ENCODE data around the gene SCYGR8.

SCYGR8 gene

GRCh38 chr2:227765788-227766372 is 20.2 kb downstream of the SCYGR8 start:
- Histone ChIP-seq H3K36me3 (ENCODE audit: control insufficient read depth, low read depth, low read length) (no peaks in the 10 kb centered on the region), H3K27ac (ENCODE audit: low read length) (no peak overlapping the region), H3K27me3 (ENCODE audit: control insufficient read depth, insufficient read depth, low read length) (no peaks in the 10 kb centered on the region), H3K9me3 (ENCODE audit: control insufficient read depth, low read depth, low read length) (no peaks in the 10 kb centered on the region), H3K4me1 (ENCODE audit: control insufficient read depth, low read depth, low read length) (no peaks in the 10 kb centered on the region), H3K4me3 (ENCODE audit: low read length) (no peak overlapping the region), H3K9ac (ENCODE audit: low read length) (no peak overlapping the region)

- Histone ChIP-seq H3K9me3 (ENCODE audit: control insufficient read depth, low read depth, low read length) (no peaks in the 10 kb centered on the region), H3K9ac (ENCODE audit: low read length) (no peak overlapping the region), H3K27ac (ENCODE audit: low read length) (no peak overlapping the region), H3K27me3 (ENCODE audit: control insufficient read depth, insufficient read depth, low read length) (no peaks in the 10 kb centered on the region), H3K4me1 (ENCODE audit: control insufficient read depth, low read depth, low read length) (no peaks in the 10 kb centered on the region), H3K36me3 (ENCODE audit: control insufficient read depth, low read depth, low read length) (no peaks in the 10 kb centered on the region), H3K4me3 (ENCODE audit: low read length) (no peak overlapping the region)
Observed at GRCh38 chr2:227766373-227766883, 20.7 kb downstream of the SCYGR8 start.

GRCh38 chr2:227767830-227768229 is 22.1 kb downstream of the SCYGR8 start:
- H3K9me3 ChIP-seq (ENCODE audit: control insufficient read depth, low read depth, low read length): no peaks in the 10 kb centered on the region
- H3K4me3 ChIP-seq (ENCODE audit: low read length): no peak overlapping the region
- no peaks in the 10 kb centered on the region for H3K36me3 ChIP-seq (ENCODE audit: control insufficient read depth, low read depth, low read length)
- H3K9ac ChIP-seq (ENCODE audit: low read length): no peak overlapping the region
- H3K27ac ChIP-seq (ENCODE audit: low read length): no peak overlapping the region
- H3K27me3 ChIP-seq (ENCODE audit: control insufficient read depth, insufficient read depth, low read length): no peaks in the 10 kb centered on the region
- peaks cover under 1% of the 10 kb centered on the region for H3K4me1 ChIP-seq (ENCODE audit: control insufficient read depth, low read depth, low read length)

GRCh38 chr2:227772197-227772661 is 26.5 kb downstream of the SCYGR8 start:
- H3K9me3 ChIP-seq (ENCODE audit: control insufficient read depth, low read depth, low read length): no peaks in the 10 kb centered on the region
- no peak overlapping the region for H3K9ac ChIP-seq (ENCODE audit: low read length)
- no peak overlapping the region for H3K4me3 ChIP-seq (ENCODE audit: low read length)
- H3K36me3 ChIP-seq (ENCODE audit: control insufficient read depth, low read depth, low read length): no peaks in the 10 kb centered on the region
- peaks cover 5% of the 10 kb centered on the region for H3K4me1 ChIP-seq (ENCODE audit: control insufficient read depth, low read depth, low read length)
- H3K27ac ChIP-seq (ENCODE audit: low read length): no peak overlapping the region
- H3K27me3 ChIP-seq (ENCODE audit: control insufficient read depth, insufficient read depth, low read length): no peaks in the 10 kb centered on the region

- Histone ChIP-seq H3K9ac (ENCODE audit: low read length) (no peak overlapping the region), H3K27me3 (ENCODE audit: control insufficient read depth, insufficient read depth, low read length) (no peaks in the 10 kb centered on the region), H3K4me1 (ENCODE audit: control insufficient read depth, low read depth, low read length) (peaks cover 5% of the 10 kb centered on the region), H3K4me3 (ENCODE audit: low read length) (no peak overlapping the region), H3K9me3 (ENCODE audit: control insufficient read depth, low read depth, low read length) (no peaks in the 10 kb centered on the region), H3K36me3 (ENCODE audit: control insufficient read depth, low read depth, low read length) (no peaks in the 10 kb centered on the region), H3K27ac (ENCODE audit: low read length) (no peak overlapping the region)
Observed at GRCh38 chr2:227772932-227773331, 27.2 kb downstream of the SCYGR8 start.

GRCh38 chr2:227774011-227774624 is 28.4 kb downstream of the SCYGR8 start:
- Histone ChIP-seq H3K36me3 (ENCODE audit: control insufficient read depth, low read depth, low read length) (no peaks in the 10 kb centered on the region), H3K4me3 (ENCODE audit: low read length) (no peak overlapping the region), H3K27ac (ENCODE audit: low read length) (no peak overlapping the region), H3K4me1 (ENCODE audit: control insufficient read depth, low read depth, low read length) (peaks cover 5% of the 10 kb centered on the region), H3K9me3 (ENCODE audit: control insufficient read depth, low read depth, low read length) (no peaks in the 10 kb centered on the region), H3K27me3 (ENCODE audit: control insufficient read depth, insufficient read depth, low read length) (no peaks in the 10 kb centered on the region), H3K9ac (ENCODE audit: low read length) (no peak overlapping the region)

GRCh38 chr2:227774895-227775842 is 29.5 kb downstream of the SCYGR8 start:
- H3K36me3 ChIP-seq (ENCODE audit: control insufficient read depth, low read depth, low read length): no peaks in the 10 kb centered on the region
- no peaks in the 10 kb centered on the region for H3K9me3 ChIP-seq (ENCODE audit: control insufficient read depth, low read depth, low read length)
- no peaks in the 10 kb centered on the region for H3K27me3 ChIP-seq (ENCODE audit: control insufficient read depth, insufficient read depth, low read length)
- H3K27ac ChIP-seq (ENCODE audit: low read length): no peak overlapping the region
- peaks cover 5% of the 10 kb centered on the region for H3K4me1 ChIP-seq (ENCODE audit: control insufficient read depth, low read depth, low read length)
- no peak overlapping the region for H3K9ac ChIP-seq (ENCODE audit: low read length)
- no peak overlapping the region for H3K4me3 ChIP-seq (ENCODE audit: low read length)

GRCh38 chr2:227780981-227781615 is 35.4 kb downstream of the SCYGR8 start:
- no peak overlapping the region for H3K9ac ChIP-seq (ENCODE audit: low read length)
- no peaks in the 10 kb centered on the region for H3K9me3 ChIP-seq (ENCODE audit: control insufficient read depth, low read depth, low read length)
- no peaks in the 10 kb centered on the region for H3K36me3 ChIP-seq (ENCODE audit: control insufficient read depth, low read depth, low read length)
- H3K27me3 ChIP-seq (ENCODE audit: control insufficient read depth, insufficient read depth, low read length): no peaks in the 10 kb centered on the region
- H3K27ac ChIP-seq (ENCODE audit: low read length): no peak overlapping the region
- H3K4me1 ChIP-seq (ENCODE audit: control insufficient read depth, low read depth, low read length): no peaks in the 10 kb centered on the region
- no peak overlapping the region for H3K4me3 ChIP-seq (ENCODE audit: low read length)

GRCh38 chr2:227781841-227782240 is 36.1 kb downstream of the SCYGR8 start:
- H3K27ac ChIP-seq (ENCODE audit: low read length): no peak overlapping the region
- no peaks in the 10 kb centered on the region for H3K9me3 ChIP-seq (ENCODE audit: control insufficient read depth, low read depth, low read length)
- H3K4me1 ChIP-seq (ENCODE audit: control insufficient read depth, low read depth, low read length): no peaks in the 10 kb centered on the region

GRCh38 chr2:227782804-227783203 is 37.1 kb downstream of the SCYGR8 start:
- Histone ChIP-seq H3K27ac (ENCODE audit: low read length) (no peak overlapping the region), H3K4me3 (ENCODE audit: low read length) (no peak overlapping the region), H3K36me3 (ENCODE audit: control insufficient read depth, low read depth, low read length) (no peaks in the 10 kb centered on the region), H3K27me3 (ENCODE audit: control insufficient read depth, insufficient read depth, low read length) (no peaks in the 10 kb centered on the region), H3K9me3 (ENCODE audit: control insufficient read depth, low read depth, low read length) (no peaks in the 10 kb centered on the region), H3K9ac (ENCODE audit: low read length) (no peak overlapping the region), H3K4me1 (ENCODE audit: control insufficient read depth, low read depth, low read length) (no peaks in the 10 kb centered on the region)

More at GRCh38 chr2:227781841-227782240, 36.1 kb downstream of the SCYGR8 start:
- Histone ChIP-seq H3K4me3 (ENCODE audit: low read length) (no peak overlapping the region), H3K9ac (ENCODE audit: low read length) (no peak overlapping the region), H3K27me3 (ENCODE audit: control insufficient read depth, insufficient read depth, low read length) (no peaks in the 10 kb centered on the region), H3K36me3 (ENCODE audit: control insufficient read depth, low read depth, low read length) (no peaks in the 10 kb centered on the region)

All from iPS-18a (cell line).